Prostate gland (tissue), 2 donors: ENCODE data around the gene ZFR.

ENCODE experiments used
- CTCF ChIP-seq, 4 experiments: fragments of 200-600 bp in 2 of 4; fragments of 450-650 bp in 2 of 4; sonication (generic) in 2 of 4; IDR thresholded peaks; 1 replicate in 3 of 4; 2 replicates in 1 of 4; pipeline ENCODE4 v1.5.1; 2016 to 2019; ENCODE audit warnings: antibody characterized with exemption in 4 of 4, mild to moderate bottlenecking in 2 of 4, moderate library complexity in 2 of 4
- POLR2A ChIP-seq: fragments of 450-650 bp; IDR thresholded peaks from one replicate; pipeline ENCODE4 v1.6.1; 2016; ENCODE audit warnings: antibody characterized with exemption, mild to moderate bottlenecking

GRCh38 chr5:32311404-32312196 lies 132.9 kb downstream of the ZFR start:
- no peak for TF ChIP-seq CTCF (IDR thresholded peaks at IDR 0.05)
- TF ChIP-seq POLR2A, result no peak
